ENCODE measurements around the gene IGF1R. TPM values are rescaled to one million over a fixed set of nuclear protein-coding genes. Genes with fewer than 3 reads are reported as not detected.

The IGF1R gene
- total RNA-seq, 4 donors from 2014 or later: 31.6 to 87.8 (median 60.0) TPM

DNA sequence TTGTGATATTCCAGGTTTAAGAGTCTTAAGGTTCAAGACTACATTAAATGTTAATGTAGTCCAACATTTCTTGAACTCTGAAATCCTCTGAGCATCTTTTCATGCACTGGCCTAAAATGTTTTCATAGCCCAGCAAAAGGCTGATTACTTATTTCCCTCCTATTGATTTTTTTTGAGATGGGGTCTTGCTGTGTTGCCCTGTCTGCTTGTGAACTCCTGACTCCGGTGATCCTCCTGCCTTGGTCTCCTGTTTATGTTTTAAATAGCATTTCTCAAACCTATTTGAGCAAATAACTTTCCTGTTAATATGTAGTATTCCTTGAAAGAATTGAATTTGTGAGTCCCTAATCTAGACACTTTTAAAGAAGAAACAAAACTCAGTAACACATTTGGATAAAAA is 133.5 kb downstream of the IGF1R start:
- Histone ChIP-seq H3K36me3 (no peaks in the 10 kb centered on the region), H3K27ac (no peak overlapping the region), H3K9me3 (no peaks in the 10 kb centered on the region), H3K4me3 (no peak overlapping the region), H3K4me1 (peaks cover 0 to 27% (median 11%) of the 10 kb centered on the region in 3 donors), H3K27me3 (no peaks in the 10 kb centered on the region)
- WGBS, 2 donors (ENCODE audit: low coverage in 1 of 2): 91 to 100% methylated on average over 1 of the region's 1 CpG
- TF ChIP-seq POLR2A (IDR thresholded peaks at IDR 0.05): no peak
- no peak for TF ChIP-seq POLR2AphosphoS5 (IDR thresholded peaks at IDR 0.05)
- TF ChIP-seq, protein P1, sequence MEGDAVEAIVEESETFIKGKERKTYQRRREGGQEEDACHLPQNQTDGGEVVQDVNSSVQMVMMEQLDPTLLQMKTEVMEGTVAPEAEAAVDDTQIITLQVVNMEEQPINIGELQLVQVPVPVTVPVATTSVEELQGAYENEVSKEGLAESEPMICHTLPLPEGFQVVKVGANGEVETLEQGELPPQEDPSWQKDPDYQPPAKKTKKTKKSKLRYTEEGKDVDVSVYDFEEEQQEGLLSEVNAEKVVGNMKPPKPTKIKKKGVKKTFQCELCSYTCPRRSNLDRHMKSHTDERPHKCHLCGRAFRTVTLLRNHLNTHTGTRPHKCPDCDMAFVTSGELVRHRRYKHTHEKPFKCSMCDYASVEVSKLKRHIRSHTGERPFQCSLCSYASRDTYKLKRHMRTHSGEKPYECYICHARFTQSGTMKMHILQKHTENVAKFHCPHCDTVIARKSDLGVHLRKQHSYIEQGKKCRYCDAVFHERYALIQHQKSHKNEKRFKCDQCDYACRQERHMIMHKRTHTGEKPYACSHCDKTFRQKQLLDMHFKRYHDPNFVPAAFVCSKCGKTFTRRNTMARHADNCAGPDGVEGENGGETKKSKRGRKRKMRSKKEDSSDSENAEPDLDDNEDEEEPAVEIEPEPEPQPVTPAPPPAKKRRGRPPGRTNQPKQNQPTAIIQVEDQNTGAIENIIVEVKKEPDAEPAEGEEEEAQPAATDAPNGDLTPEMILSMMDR (IDR thresholded peaks at IDR 0.05): no peak
- no peak for TF ChIP-seq EP300 (IDR thresholded peaks at IDR 0.05)
- no peak for ATAC-seq

DNA sequence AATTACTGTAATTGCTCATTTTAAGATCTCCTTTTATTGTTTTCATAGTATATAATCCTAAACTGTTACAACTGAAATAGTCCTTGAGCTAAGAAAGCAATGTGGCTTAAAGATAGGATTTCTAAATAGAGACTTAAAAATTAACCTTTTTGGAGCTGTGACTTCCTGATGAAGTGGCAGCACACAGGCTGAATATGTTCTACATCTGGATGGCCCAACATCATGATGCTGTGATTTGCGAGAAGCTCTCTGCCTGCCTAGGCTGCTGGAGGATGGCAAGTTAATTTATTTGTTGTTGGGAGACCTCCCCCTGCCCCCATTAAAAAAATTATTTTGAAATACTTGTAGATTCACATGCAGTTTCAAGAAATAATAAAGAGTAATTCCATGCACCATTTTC is 134.5 kb downstream of the IGF1R start:
- peaks cover 0 to 21% (median 19%) of the 10 kb centered on the region in 3 donors for H3K4me1 ChIP-seq
- 89 to 100% methylated on average over 1 of the region's 1 CpG for WGBS, 2 donors (ENCODE audit: low coverage in 1 of 2)

DNA sequence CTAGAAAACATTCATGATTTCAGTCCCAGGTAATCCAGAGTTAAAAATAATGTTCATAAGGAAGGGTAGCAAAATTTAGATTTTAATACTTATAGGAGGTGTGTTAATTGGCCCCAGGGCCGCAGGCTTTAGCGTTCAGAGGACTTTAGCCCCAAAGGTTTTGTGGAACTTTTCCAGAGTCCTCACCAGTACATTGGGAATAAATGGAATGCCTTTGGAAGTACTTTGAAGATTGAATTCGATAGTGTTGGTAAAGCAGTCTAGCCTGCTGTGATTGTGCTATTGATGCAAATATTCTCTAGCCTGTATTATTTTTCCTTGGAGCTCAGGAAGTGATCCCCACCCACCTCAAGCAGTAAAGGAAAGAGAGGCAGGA is 137.1 kb downstream of the IGF1R start:
- H3K4me3 ChIP-seq: no peak overlapping the region
- ATAC-seq: no peak
- WGBS, 2 donors (ENCODE audit: low coverage in 1 of 2): 78 to 89% methylated on average over 3 of the region's 3 CpGs
- H3K9me3 ChIP-seq: no peaks in the 10 kb centered on the region
- TF ChIP-seq POLR2A (IDR thresholded peaks at IDR 0.05) (no peak), EP300 (IDR thresholded peaks at IDR 0.05) (no peak), POLR2AphosphoS5 (IDR thresholded peaks at IDR 0.05) (no peak)
- H3K27me3 ChIP-seq: no peaks in the 10 kb centered on the region
- H3K4me1 ChIP-seq: peaks cover 0 to 22% (median 6%) of the 10 kb centered on the region in 3 donors
- H3K27ac ChIP-seq: no peak overlapping the region
- no peaks in the 10 kb centered on the region for H3K36me3 ChIP-seq

More for the DNA sequence above, 134.5 kb downstream of the IGF1R start:
- no peaks in the 10 kb centered on the region for H3K27me3 ChIP-seq
- no peak for ATAC-seq
- TF ChIP-seq EP300 (IDR thresholded peaks at IDR 0.05): no peak
- no peak for TF ChIP-seq POLR2A (IDR thresholded peaks at IDR 0.05)
- TF ChIP-seq, protein P1 (IDR thresholded peaks at IDR 0.05): no peak
- no peak for TF ChIP-seq POLR2AphosphoS5 (IDR thresholded peaks at IDR 0.05)
- no peaks in the 10 kb centered on the region for H3K36me3 ChIP-seq
- no peaks in the 10 kb centered on the region for H3K9me3 ChIP-seq
- H3K4me3 ChIP-seq: no peak overlapping the region
- H3K27ac ChIP-seq: no peak overlapping the region

DNA sequence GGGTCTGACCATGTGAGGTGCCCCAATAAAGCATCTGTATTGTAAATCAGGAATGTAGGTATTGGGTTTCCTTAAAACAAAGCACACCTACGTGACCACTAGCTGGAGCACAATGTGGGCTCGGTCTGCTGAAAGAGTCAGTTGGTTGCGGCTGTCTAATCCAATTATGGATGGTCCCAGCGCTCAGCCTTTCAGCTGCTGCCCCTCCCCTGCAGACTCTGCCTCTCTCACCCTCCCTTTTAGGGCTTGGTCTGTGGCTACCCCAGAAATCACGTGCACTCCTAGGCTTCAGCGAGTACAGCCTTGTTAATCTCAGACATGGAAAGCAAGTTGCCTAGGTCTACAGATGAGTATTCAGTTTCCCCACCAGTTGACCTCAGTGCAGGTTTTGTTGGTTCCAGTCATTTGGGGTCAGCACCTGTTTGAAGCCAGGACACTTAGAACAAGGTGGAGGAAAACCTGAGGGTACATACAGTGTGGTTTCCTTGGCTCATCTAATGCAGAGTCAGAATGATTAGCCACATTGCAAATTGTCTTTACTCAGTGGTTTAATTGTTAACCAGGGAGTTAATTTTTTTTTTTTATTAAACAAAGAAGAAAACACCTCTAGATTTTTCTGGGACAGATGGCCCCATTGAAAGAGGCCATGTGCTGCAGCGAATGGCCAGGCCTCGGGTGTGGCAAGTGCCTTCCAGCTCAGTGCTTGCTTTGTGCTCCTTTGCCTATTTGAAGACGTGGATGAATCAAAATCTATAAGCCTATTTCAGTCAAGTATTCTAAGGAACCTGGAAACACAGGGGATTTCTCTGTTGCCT is 137.7 kb downstream of the IGF1R start:
- Histone ChIP-seq H3K27me3 (no peaks in the 10 kb centered on the region), H3K4me1 (peaks cover 0 to 22% (median 6%) of the 10 kb centered on the region in 3 donors), H3K27ac (no peak overlapping the region), H3K36me3 (no peaks in the 10 kb centered on the region), H3K4me3 (no peak overlapping the region), H3K9me3 (no peaks in the 10 kb centered on the region)
- 68 to 95% methylated on average over 5 to 6 of the region's 9 CpGs for WGBS, 2 donors (ENCODE audit: low coverage in 1 of 2)
- TF ChIP-seq POLR2A (IDR thresholded peaks at IDR 0.05) (no peak), EP300 (IDR thresholded peaks at IDR 0.05) (no peak), POLR2AphosphoS5 (IDR thresholded peaks at IDR 0.05) (no peak)
- TF ChIP-seq, protein P1 (IDR thresholded peaks at IDR 0.05): no peak
- ATAC-seq: no peak

DNA sequence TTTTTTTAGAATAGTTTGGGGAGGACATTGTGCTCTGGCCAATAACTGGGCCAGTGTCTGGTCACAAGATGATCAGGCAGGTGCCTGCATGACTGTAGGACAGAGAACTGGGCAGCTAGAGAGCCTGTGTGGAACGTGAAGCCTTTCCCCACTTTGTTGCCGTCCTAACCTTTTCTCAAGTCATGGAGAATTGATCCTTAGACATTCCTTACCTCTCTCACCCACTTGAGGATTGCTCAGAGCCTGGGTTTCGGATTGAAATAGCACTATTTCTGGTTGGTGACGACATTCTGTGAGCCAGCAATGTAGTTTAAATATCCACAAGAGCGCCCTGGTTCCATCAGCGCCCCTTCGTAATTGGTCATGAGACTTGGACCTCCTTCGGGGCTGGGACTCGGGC is 138.4 kb downstream of the IGF1R start:
- Histone ChIP-seq H3K4me3 (no peak overlapping the region), H3K4me1 (peaks cover 0 to 22% (median 6%) of the 10 kb centered on the region in 3 donors), H3K27me3 (no peaks in the 10 kb centered on the region), H3K27ac (no peak overlapping the region), H3K9me3 (no peaks in the 10 kb centered on the region), H3K36me3 (no peaks in the 10 kb centered on the region)
- no peak for ATAC-seq
- TF ChIP-seq POLR2AphosphoS5 (IDR thresholded peaks at IDR 0.05) (no peak), EP300 (IDR thresholded peaks at IDR 0.05) (no peak), POLR2A (IDR thresholded peaks at IDR 0.05) (no peak)
- TF ChIP-seq, protein P1 (IDR thresholded peaks at IDR 0.05): no peak
- 91 to 95% methylated on average over 2 to 7 of the region's 9 CpGs for WGBS, 2 donors (ENCODE audit: low coverage in 1 of 2)
